Heart right ventricle (tissue), 16 donors: ENCODE results near the gene RNU7-1. TPM values are rescaled to one million over a fixed set of nuclear protein-coding genes. Genes with fewer than 3 reads are reported as not detected.
A peak's percentile ranks its signal among the peaks of the same experiment; 100 is the strongest.

Source experiments
- ATAC-seq, 8 donors: fragments of 200-7000 bp; cut with Tn5 transposase; one replicate each; pipeline ENCODE4 v1.9.1; 2020; ENCODE audit warnings: mild to moderate bottlenecking in 8 of 8, moderate library complexity in 8 of 8, moderate number of reproducible peaks in 1 of 8
- DNase-seq, 2 donors: peaks; one replicate each; pipeline ENCODE4 v3.0.0-alpha.2; 2020
- H3K27ac ChIP-seq, 10 donors: fragments of 200-600 bp; sonication (generic) in 2 of 10; one replicate each; pipeline versions ENCODE4 v1.5.0 to v1.8.0; 2020 to 2022; ENCODE audit warnings: mild to moderate bottlenecking in 3 of 10
- H3K27me3 ChIP-seq, 7 donors: fragments of 200-600 bp; one replicate each; pipeline ENCODE4 v1.8.0; 2021 to 2022; ENCODE audit warnings: mild to moderate bottlenecking in 2 of 7
- H3K36me3 ChIP-seq, 9 donors: fragments of 200-600 bp; sonication (generic) in 1 of 9; one replicate each; pipeline versions ENCODE4 v1.5.0 to v1.8.0; 2020 to 2022; ENCODE audit warnings: mild to moderate bottlenecking in 2 of 9
- H3K4me1 ChIP-seq, 9 donors: fragments of 200-600 bp; sonication (generic) in 1 of 9; one replicate each; pipeline versions ENCODE4 v1.5.0 to v1.8.0; 2020 to 2022; ENCODE audit warnings: mild to moderate bottlenecking in 4 of 9
- H3K4me3 ChIP-seq, 10 donors: fragments of 200-600 bp; sonication (generic) in 2 of 10; one replicate each; pipeline versions ENCODE4 v1.5.0 to v1.8.0; 2020 to 2022; ENCODE audit warnings: mild to moderate bottlenecking in 7 of 10, moderate library complexity in 2 of 10
- H3K9me3 ChIP-seq, 11 donors: fragments of 200-600 bp in 10 of 11; sonication (generic) in 2 of 11; one replicate each; pipeline versions ENCODE4 v1.5.0 to v1.8.0; 2013 to 2022; ENCODE audit warnings: mild to moderate bottlenecking in 2 of 11, control low read depth in 1 of 11, moderate library complexity in 1 of 11
- CTCF ChIP-seq, 9 donors: fragments of 200-600 bp; sonication (generic) in 2 of 9; IDR thresholded peaks; one replicate each; pipeline versions ENCODE4 v1.5.0 to v1.8.0; 2021 to 2022; ENCODE audit warnings: antibody characterized with exemption in 9 of 9, mild to moderate bottlenecking in 5 of 9, moderate library complexity in 1 of 9
- WGBS, 2 donors: extraction: QIAGEN DNeasy Blood & Tissue Kit; methylation state at CpG; one replicate each; pipeline ENCODE4 v1.1.7; 2013; ENCODE audit warnings: inconsistent platforms in 1 of 2; 5-methylcytosine and 5-hydroxymethylcytosine counted together
- intact Hi-C, 10 donors: fragments of 100-400 bp; cut with DNase I; formaldehyde crosslinking; loops; one replicate each; pipeline versions ENCODE4 v1.11.1 to v1.14.2; 2022
- polyA plus RNA-seq, 2 donors: library from polyadenylated mRNA; stranded (reverse); fragments of 200-250 nt; gene quantifications; one replicate each; pipeline ENCODE4 v1.2.3, GENCODE V29; 2013
- total RNA-seq, 10 donors: library from RNA; stranded (reverse); fragmentation: NEBNext Ultra II Directional in 3 of 10; extraction: Animal tissue kit (Norgen Biotek cat#: 25700) in 3 of 10; gene quantifications; one replicate each; pipeline versions ENCODE4 v1.2.1 to v1.2.4, GENCODE V29; 2021 to 2023
- donor health status: Arrhythmogenic right ventricular cardiomyopathy.
- donor health status: ischemic (EF 13 %, LVEDD 7.1; RV severe dilation, severe dysfunction).
- donor health status: healthy with polysubstance abuse.
- donor health status: DM: no; HTN: yes; CAD: no.
- donor health status: DM: no; HTN: no; CAD: no.
- donor health status: ischemic (EF 25% LVEDD 6.9; RV normal size, moderate dysfunction).
- donor health status: ischemic (EF 25% LVEDD 5.7; RV mildly dilated, moderate dysfunction).
- donor health status: healthy.
- donor health status: DM: yes; HTN: yes; CAD: no.
- donor health status: Ischemic cardiomyopathy.
- donor health status: ischemic (EF 35%, LVEDD 5.7; RV mildly dilated, moderate dysfunction).
- donor health status: nonischemic (EF 11% LVEDD 7.7; RV severe dilation, severe dysfunction).
- donor health status: DM: yes; HTN: yes; CAD: no.
- donor health status: PGD.
- donor health status: ischemic (EF 29% LVEDD 5.4; RV normal size, mild dysfunction).
- donor health status: nonischemic (EF 23%, LVEDD 6.1; RV moderate dilation, normal function).

The RNU7-1 gene
- total and polyA plus RNA-seq, 12 donors: not detected

GRCh38 chr12:6968426-6968825 lies 24.8 kb downstream of the RNU7-1 start:
- Histone ChIP-seq H3K9me3 (no peaks in the 10 kb centered on the region), H3K27ac (no peak overlapping the region), H3K36me3 (peaks cover 0 to 58% (median 32%) of the 10 kb centered on the region in 9 donors), H3K4me3 (peak overlapping the region in 1 of 10 donors; percentile 98), H3K27me3 (no peaks in the 10 kb centered on the region), H3K4me1 (peaks cover 11 to 52% (median 39%) of the 10 kb centered on the region in 9 donors)
- no peak for TF ChIP-seq CTCF (IDR thresholded peaks at IDR 0.05)
- ATAC-seq (no peak), DNase-seq (no peak)
- intact Hi-C loops: loop anchor here in 3 of 10 donors (5.0 to 10.0 kb wide), 3 partner anchors 46 to 124 kb away; partner anchors contain the start of genes C1R (in 1 of the 3), LPCAT3 (in 1 of the 3) and SPSB2 (in 1 of the 3)
- 77% methylated on average over 9 of the region's 9 CpGs for WGBS, 2 donors

- H3K4me1 ChIP-seq: peaks cover 8 to 39% (median 31%) of the 10 kb centered on the region in 9 donors
- no peaks in the 10 kb centered on the region for H3K27me3 ChIP-seq
- H3K36me3 ChIP-seq: peaks cover 0 to 70% (median 40%) of the 10 kb centered on the region in 9 donors
- no peak for TF ChIP-seq CTCF (IDR thresholded peaks at IDR 0.05)
- peak overlapping the region; percentile 77 to 99 (median 92) for H3K4me3 ChIP-seq
- peak in 5 of 8 donors; percentile 22 to 67 (median 32) for ATAC-seq
- intact Hi-C loops: loop anchor here in 6 of 10 donors (1.0 to 5.0 kb wide), 4 partner anchors 27 to 49 kb away; partner anchors contain the start of genes LPCAT3 (in 6 of the 6) and RNU7-1 (in 1 of the 6)
- 1% methylated on average over 31 of the region's 31 CpGs for WGBS, 2 donors
- peak overlapping the region; percentile 80 to 98 (median 94) for H3K27ac ChIP-seq
- DNase-seq: no peak
- no peaks in the 10 kb centered on the region for H3K9me3 ChIP-seq
Measured at GRCh38 chr12:6970096-6970527, 26.5 kb downstream of the RNU7-1 start.

- Histone ChIP-seq H3K4me1 (peaks cover 3 to 43% (median 26%) of the 10 kb centered on the region in 9 donors), H3K36me3 (peaks cover 0 to 68% (median 46%) of the 10 kb centered on the region in 9 donors), H3K27me3 (no peaks in the 10 kb centered on the region), H3K4me3 (no peak overlapping the region), H3K9me3 (no peaks in the 10 kb centered on the region), H3K27ac (no peak overlapping the region)
- ATAC-seq (no peak), DNase-seq (no peak)
- WGBS, 2 donors: 92 to 94% methylated on average over 6 of the region's 6 CpGs
- TF ChIP-seq CTCF (IDR thresholded peaks at IDR 0.05): no peak
- intact Hi-C loops: loop anchor here in 3 of 10 donors (5.0 kb wide), 1 partner anchor 43 kb away; the partner anchor contains the start of gene LPCAT3 (in 3 of the 3)
Measured at GRCh38 chr12:6974180-6974579, 30.6 kb downstream of the RNU7-1 start.

- TF ChIP-seq CTCF (IDR thresholded peaks at IDR 0.05): no peak
- Histone ChIP-seq H3K4me3 (no peak overlapping the region), H3K9me3 (no peaks in the 10 kb centered on the region), H3K36me3 (peaks cover 0 to 79% (median 46%) of the 10 kb centered on the region in 9 donors), H3K27me3 (no peaks in the 10 kb centered on the region), H3K27ac (no peak overlapping the region), H3K4me1 (peaks cover 0 to 41% (median 15%) of the 10 kb centered on the region in 9 donors)
- WGBS, 2 donors: 91 to 92% methylated on average over 2 of the region's 2 CpGs
- intact Hi-C loops: no loop called here
- no peak for ATAC-seq
- DNase-seq: no peak
Measured at GRCh38 chr12:6975297-6976032, 31.8 kb downstream of the RNU7-1 start.
